CD4-positive, CD25-positive, alpha-beta regulatory T cell (primary cell): ENCODE results near the gene SLC25A44. TPM values are rescaled to one million over a fixed set of nuclear protein-coding genes. Genes with fewer than 3 reads are reported as not detected.
A peak's percentile ranks its signal among the peaks of the same experiment; 100 is the strongest.

Experiments
- ATAC-seq, 2 donors: fragments of 150-1000 bp; cut with Tn5 transposase; one replicate each; pipeline ENCODE4 v1.10.0; 2021; ENCODE audit warnings: low read depth in 2 of 2, moderate number of reproducible peaks in 2 of 2, moderate library complexity in 1 of 2
- DNase-seq, 3 donors: peaks; one replicate each; pipeline versions ENCODE4 v3.0.0 to v3.0.0-alpha.2; 2012 to 2022; ENCODE audit warnings: mixed read lengths in 1 of 3
- H3K27ac ChIP-seq: one replicate; pipeline ENCODE4 v1.7.0; 2013; ENCODE audit warnings: mild to moderate bottlenecking, low read length; ENCODE audit not compliant: insufficient read depth, poor library complexity, severe bottlenecking
- H3K27me3 ChIP-seq: one replicate; pipeline ENCODE4 v1.7.0; 2013; ENCODE audit warnings: low read length; ENCODE audit not compliant: control insufficient read depth, insufficient read depth
- H3K36me3 ChIP-seq: one replicate; pipeline ENCODE4 v1.7.0; 2013; ENCODE audit warnings: mild to moderate bottlenecking, low read length, moderate library complexity; ENCODE audit not compliant: control insufficient read depth, insufficient read depth
- H3K4me1 ChIP-seq: 2 replicates; pipeline ENCODE4 v1.7.0; 2013; ENCODE audit warnings: mild to moderate bottlenecking, low read length; ENCODE audit not compliant: insufficient read depth, control insufficient read depth, poor library complexity, severe bottlenecking
- H3K4me3 ChIP-seq: one replicate; pipeline ENCODE4 v1.7.0; 2013; ENCODE audit warnings: low read depth, mild to moderate bottlenecking, low read length, moderate library complexity
- H3K9me3 ChIP-seq, 2 experiments: 1 replicate in 1 of 2; 2 replicates in 1 of 2; pipeline ENCODE4 v1.7.0; 2013; ENCODE audit warnings: low read length in 2 of 2, mild to moderate bottlenecking in 1 of 2, moderate library complexity in 1 of 2; ENCODE audit not compliant: control insufficient read depth in 2 of 2
- H3K27ac Mint-ChIP-seq, 3 donors: one replicate each; pipeline ENCODE4 v1.8.0; 2020 to 2022; ENCODE audit warnings: mild to moderate bottlenecking in 3 of 3, mixed read lengths in 3 of 3, moderate library complexity in 2 of 3
- H3K27me3 Mint-ChIP-seq: one replicate; pipeline ENCODE4 v1.8.0; 2022; ENCODE audit warnings: mild to moderate bottlenecking, mixed read lengths
- H3K36me3 Mint-ChIP-seq: one replicate; pipeline ENCODE4 v1.8.0; 2020; ENCODE audit warnings: mixed read lengths
- H3K4me1 Mint-ChIP-seq, 4 donors: one replicate each; pipeline ENCODE4 v1.8.0; 2020 to 2022; ENCODE audit warnings: mixed read lengths in 4 of 4, mild to moderate bottlenecking in 1 of 4
- H3K4me3 Mint-ChIP-seq, 4 donors: one replicate each; pipeline ENCODE4 v1.8.0; 2020 to 2022; ENCODE audit warnings: mild to moderate bottlenecking in 4 of 4, mixed read lengths in 4 of 4, moderate library complexity in 3 of 4
- H3K9me3 Mint-ChIP-seq, 7 donors: one replicate each; pipeline ENCODE4 v1.8.0; 2020 to 2022; ENCODE audit warnings: mixed read lengths in 7 of 7, mild to moderate bottlenecking in 3 of 7, moderate library complexity in 2 of 7
- polyA plus RNA-seq, 4 donors: library from polyadenylated mRNA; unstranded; fragments of 300-500 nt; fragmentation: Illumina TruSeq; gene quantifications; one replicate each; pipeline ENCODE4 v1.2.3, GENCODE V29; 2021
- total RNA-seq: library from RNA; stranded (reverse); gene quantifications from one replicate; pipeline ENCODE4 v1.2.3, GENCODE V29; 2022

SLC25A44 gene
- total and polyA plus RNA-seq, 5 donors from 2014 or later = 8.2 to 21.3 (median 13.2) TPM

- peaks cover 4 to 21% (median 13%) of the 10 kb centered on the region in 4 donors for H3K4me1 Mint-ChIP-seq
- ATAC-seq (no peak), DNase-seq (no peak)
- Histone ChIP-seq H3K27ac (no peak overlapping the region), H3K4me1 (peaks cover 5% of the 10 kb centered on the region), H3K9me3 (no peaks in the 10 kb centered on the region), H3K36me3 (no peaks in the 10 kb centered on the region), H3K27me3 (no peaks in the 10 kb centered on the region), H3K4me3 (no peak overlapping the region)
- H3K36me3 Mint-ChIP-seq = no peaks in the 10 kb centered on the region
- peak overlapping the region in 2 of 3 donors; percentile 49 to 71 for H3K27ac Mint-ChIP-seq
- peak overlapping the region in 1 of 4 donors; percentile 31 for H3K4me3 Mint-ChIP-seq
- H3K9me3 Mint-ChIP-seq = no peaks in the 10 kb centered on the region
- peaks cover 4% of the 10 kb centered on the region for H3K27me3 Mint-ChIP-seq
These were observed 36.4 kb upstream of the SLC25A44 start for GRCh38 chr1:156157506-156157905.

GRCh38 chr1:156157966-156158365, 35.9 kb upstream of the SLC25A44 start:
- Histone ChIP-seq H3K36me3 (no peaks in the 10 kb centered on the region), H3K4me1 (peaks cover 5% of the 10 kb centered on the region), H3K9me3 (no peaks in the 10 kb centered on the region), H3K27me3 (no peaks in the 10 kb centered on the region), H3K27ac (no peak overlapping the region), H3K4me3 (no peak overlapping the region)
- Mint-ChIP-seq H3K36me3 (no peaks in the 10 kb centered on the region), H3K9me3 (no peaks in the 10 kb centered on the region), H3K27ac (peak overlapping the region in 1 of 3 donors; percentile 40), H3K27me3 (peaks cover 4% of the 10 kb centered on the region), H3K4me1 (peaks cover 4 to 21% (median 13%) of the 10 kb centered on the region in 4 donors), H3K4me3 (peak overlapping the region in 1 of 4 donors; percentile 31)
- ATAC-seq = no peak
- DNase-seq = no peak

- no peak for ATAC-seq
- no peaks in the 10 kb centered on the region for H3K27me3 ChIP-seq
- H3K4me3 ChIP-seq = peak overlapping the region; percentile 21
These were observed 33.7 kb upstream of the SLC25A44 start for GRCh38 chr1:156160000-156160742.

GRCh38 chr1:156160743-156161171, 33.1 kb upstream of the SLC25A44 start:
- H3K4me3 ChIP-seq = peak overlapping the region; percentile 21
- Mint-ChIP-seq H3K4me1 (peaks cover 4 to 21% (median 14%) of the 10 kb centered on the region in 4 donors), H3K27me3 (peaks cover 4% of the 10 kb centered on the region)

More at GRCh38 chr1:156160000-156160742, 33.7 kb upstream of the SLC25A44 start:
- Histone ChIP-seq H3K27ac (no peak overlapping the region), H3K4me1 (peaks cover 5% of the 10 kb centered on the region), H3K9me3 (no peaks in the 10 kb centered on the region), H3K36me3 (no peaks in the 10 kb centered on the region)
- peak overlapping the region in 2 of 3 donors; percentile 31 to 64 for H3K27ac Mint-ChIP-seq
- H3K36me3 Mint-ChIP-seq = no peaks in the 10 kb centered on the region
- H3K4me1 Mint-ChIP-seq = peaks cover 4 to 21% (median 14%) of the 10 kb centered on the region in 4 donors
- H3K4me3 Mint-ChIP-seq = peak overlapping the region; percentile 55 to 93 (median 81)
- peaks cover 4% of the 10 kb centered on the region for H3K27me3 Mint-ChIP-seq
- DNase-seq = no peak
- no peaks in the 10 kb centered on the region for H3K9me3 Mint-ChIP-seq

GRCh38 chr1:156162430-156163037, 31.4 kb upstream of the SLC25A44 start:
- Mint-ChIP-seq H3K36me3 (no peaks in the 10 kb centered on the region), H3K27me3 (peaks cover 4% of the 10 kb centered on the region), H3K4me3 (peak overlapping the region; percentile 17 to 46 (median 37)), H3K4me1 (peaks cover 4 to 21% (median 14%) of the 10 kb centered on the region in 4 donors), H3K9me3 (no peaks in the 10 kb centered on the region), H3K27ac (peak overlapping the region in 1 of 3 donors; percentile 38)
- no peak for ATAC-seq
- H3K4me3 ChIP-seq = no peak overlapping the region
- no peaks in the 10 kb centered on the region for H3K9me3 ChIP-seq
- no peak overlapping the region for H3K27ac ChIP-seq
- peaks cover 5% of the 10 kb centered on the region for H3K4me1 ChIP-seq
- no peaks in the 10 kb centered on the region for H3K36me3 ChIP-seq
- DNase-seq = no peak
- no peaks in the 10 kb centered on the region for H3K27me3 ChIP-seq

More at GRCh38 chr1:156160743-156161171, 33.1 kb upstream of the SLC25A44 start:
- peak overlapping the region in 2 of 3 donors; percentile 26 to 64 for H3K27ac Mint-ChIP-seq
- Histone ChIP-seq H3K9me3 (no peaks in the 10 kb centered on the region), H3K4me1 (peaks cover 5% of the 10 kb centered on the region), H3K36me3 (no peaks in the 10 kb centered on the region), H3K27ac (no peak overlapping the region), H3K27me3 (no peaks in the 10 kb centered on the region)
- no peaks in the 10 kb centered on the region for H3K36me3 Mint-ChIP-seq
- ATAC-seq = peak; percentile 72 to 73
- H3K9me3 Mint-ChIP-seq = no peaks in the 10 kb centered on the region
- H3K4me3 Mint-ChIP-seq = peak overlapping the region; percentile 55 to 93 (median 81)
- DNase-seq = peak; percentile 47 to 77 (median 70)

GRCh38 chr1:156163712-156164111, 30.2 kb upstream of the SLC25A44 start:
- peaks cover 4% of the 10 kb centered on the region for H3K27me3 Mint-ChIP-seq
- H3K36me3 Mint-ChIP-seq = no peaks in the 10 kb centered on the region
- Histone ChIP-seq H3K9me3 (no peaks in the 10 kb centered on the region), H3K4me3 (no peak overlapping the region), H3K4me1 (peaks cover 5% of the 10 kb centered on the region), H3K27ac (no peak overlapping the region), H3K36me3 (no peaks in the 10 kb centered on the region), H3K27me3 (no peaks in the 10 kb centered on the region)
- H3K27ac Mint-ChIP-seq = no peak overlapping the region
- DNase-seq (no peak), ATAC-seq (no peak)
- H3K4me3 Mint-ChIP-seq = peak overlapping the region in 1 of 4 donors; percentile 42
- H3K9me3 Mint-ChIP-seq = no peaks in the 10 kb centered on the region
- peaks cover 4 to 18% (median 13%) of the 10 kb centered on the region in 4 donors for H3K4me1 Mint-ChIP-seq

- Histone ChIP-seq H3K27ac (no peak overlapping the region), H3K9me3 (no peaks in the 10 kb centered on the region), H3K36me3 (no peaks in the 10 kb centered on the region), H3K4me3 (no peak overlapping the region), H3K27me3 (no peaks in the 10 kb centered on the region), H3K4me1 (peaks cover 5% of the 10 kb centered on the region)
- Mint-ChIP-seq H3K4me3 (peak overlapping the region in 2 of 4 donors; percentile 1 to 42), H3K4me1 (peaks cover 4 to 16% (median 13%) of the 10 kb centered on the region in 4 donors), H3K27ac (no peak overlapping the region), H3K9me3 (no peaks in the 10 kb centered on the region), H3K27me3 (peaks cover 4% of the 10 kb centered on the region), H3K36me3 (no peaks in the 10 kb centered on the region)
- ATAC-seq = no peak
- DNase-seq = no peak
These were observed 29.6 kb upstream of the SLC25A44 start for GRCh38 chr1:156164125-156164831.
